Spleen (tissue), 11 donors: Measurements from ENCODE around the gene DOCK6. TPM values are rescaled to one million over a fixed set of nuclear protein-coding genes. Genes with fewer than 3 reads are reported as not detected.
A peak's percentile ranks its signal among the peaks of the same experiment; 100 is the strongest.

Source experiments
- DNase-seq: peaks from one replicate; pipeline ENCODE4 v3.0.0-alpha.2; 2020
- H3K27ac ChIP-seq, 8 donors: fragments of 200-600 bp; sonication (generic) in 7 of 8; 1 replicate in 4 of 8; 2 replicates in 4 of 8; pipeline versions ENCODE4 v1.5.0 to v1.8.0; 2016 to 2021; ENCODE audit warnings: inconsistent platforms in 4 of 8, mild to moderate bottlenecking in 4 of 8, moderate library complexity in 1 of 8
- H3K27me3 ChIP-seq, 7 donors: fragments of 200-600 bp; sonication (generic) in 6 of 7; replicated peaks in 1 of 7; 1 replicate in 4 of 7; 2 replicates in 3 of 7; pipeline versions ENCODE4 v1.5.0 to v1.8.0; 2016 to 2021; ENCODE audit warnings: inconsistent platforms in 3 of 7, mild to moderate bottlenecking in 1 of 7
- H3K36me3 ChIP-seq, 6 donors: fragments of 200-600 bp; sonication (generic) in 5 of 6; 1 replicate in 4 of 6; 2 replicates in 2 of 6; pipeline versions ENCODE4 v1.5.0 to v1.8.0; 2016 to 2021; ENCODE audit warnings: inconsistent platforms in 2 of 6
- H3K4me1 ChIP-seq, 6 donors: fragments of 200-600 bp; sonication (generic) in 5 of 6; 1 replicate in 3 of 6; 2 replicates in 3 of 6; pipeline versions ENCODE4 v1.5.0 to v1.8.0; 2016 to 2021; ENCODE audit warnings: inconsistent platforms in 3 of 6
- H3K4me3 ChIP-seq, 8 donors: fragments of 200-600 bp; sonication (generic) in 7 of 8; 1 replicate in 4 of 8; 2 replicates in 4 of 8; pipeline versions ENCODE4 v1.5.0 to v1.8.0; 2016 to 2021; ENCODE audit warnings: inconsistent platforms in 4 of 8, mild to moderate bottlenecking in 4 of 8, moderate library complexity in 2 of 8
- H3K9me3 ChIP-seq, 8 donors: fragments of 200-600 bp; sonication (generic) in 7 of 8; 1 replicate in 4 of 8; 2 replicates in 4 of 8; pipeline versions ENCODE4 v1.5.0 to v1.8.0; 2016 to 2021; ENCODE audit warnings: inconsistent platforms in 4 of 8
- CTCF ChIP-seq, 11 experiments: fragments of 200-600 bp in 7 of 11; fragments of 450-650 bp in 4 of 11; sonication (generic) in 4 of 11; IDR thresholded peaks in 8 of 11; conservative IDR thresholded peaks in 3 of 11; 1 replicate in 7 of 11; 2 replicates in 4 of 11; pipeline versions ENCODE4 v1.4.0 to v1.8.0; 2016 to 2021; ENCODE audit warnings: antibody characterized with exemption in 11 of 11, inconsistent platforms in 4 of 11, mild to moderate bottlenecking in 1 of 11
- POLR2A ChIP-seq, 3 donors: fragments of 450-650 bp; IDR thresholded peaks; one replicate each; pipeline ENCODE4 v1.5.1; 2017; ENCODE audit warnings: antibody characterized with exemption in 3 of 3, mild to moderate bottlenecking in 1 of 3
- POLR2AphosphoS5 ChIP-seq, 3 donors: sonication (generic); formaldehyde crosslinking; IDR thresholded peaks; one replicate each; pipeline ENCODE4 v1.5.1; 2017; ENCODE audit warnings: antibody characterized with exemption in 3 of 3
- WGBS, 5 donors: extraction: QIAGEN DNeasy Blood & Tissue Kit in 3 of 5; methylation state at CpG; one replicate each; pipeline versions ENCODE4 v1.1.5 to v1.1.7; 2013 to 2018; 5-methylcytosine and 5-hydroxymethylcytosine counted together
- intact Hi-C: fragments of 100-400 bp; cut with DNase I; formaldehyde crosslinking; loops from one replicate; pipeline ENCODE4 v1.15.0; 2023; ENCODE audit warnings: low total_unique reads
- polyA plus RNA-seq, 3 donors: library from polyadenylated mRNA; stranded (reverse); fragments of 200-250 nt; gene quantifications; one replicate each; pipeline ENCODE4 v1.2.1, GENCODE V29; 2013
- total RNA-seq, 7 donors: library from RNA; depleted of rRNA in 3 of 7; stranded (reverse); fragments of >200 nt in 3 of 7; fragmentation: NEBNext Ultra II Directional in 4 of 7; extraction: Animal tissue kit (Norgen Biotek cat#: 25700) in 4 of 7; gene quantifications; one replicate each; pipeline versions ENCODE4 v1.1.0 to v1.2.1, GENCODE V29; 2016 to 2021
- donor health status: healthy with polysubstance abuse.
- donor health status: DM: no; HTN: no; CAD: no; lungs with moderate emphysema.
- donor health status: DM: no; HTN: no; CAD: no.
- donor health status: Bipolar disorder and iron deficiency.
- donor health status: healthy.
- donor health status: DM: no; HTN: no; CAD: no.
- donor health status: DM: yes; HTN: yes; CAD: no.

Gene DOCK6
- total and polyA plus RNA-seq, 10 donors: 12.5 to 105 (median 47.7) TPM

GRCh38 chr19:11293433-11294389 lies 31.4 kb upstream of the DOCK6 start:
- intact Hi-C loops: no loop called here

GRCh38 chr19:11291991-11292390 lies 29.7 kb upstream of the DOCK6 start:
- no peak for TF ChIP-seq POLR2AphosphoS5 (IDR thresholded peaks at IDR 0.05)
- no peak for TF ChIP-seq POLR2A (IDR thresholded peaks at IDR 0.05)
- TF ChIP-seq CTCF (IDR thresholded peaks at IDR 0.05 in 8 of 11, conservative IDR thresholded peaks at IDR 0.05 in 3 of 11): no peak
- DNase-seq: no peak
- H3K4me1 ChIP-seq: peaks cover 0 to 55% (median 24%) of the 10 kb centered on the region in 6 donors
- intact Hi-C loops: no loop called here
- no peak overlapping the region for H3K4me3 ChIP-seq
- no peaks in the 10 kb centered on the region for H3K36me3 ChIP-seq
- peaks cover 0 to 39% (median 0%) of the 10 kb centered on the region in 7 donors for H3K27me3 ChIP-seq
- no peaks in the 10 kb centered on the region for H3K9me3 ChIP-seq
- 36 to 70% (median 65%) methylated on average over 1 of the region's 1 CpG for WGBS, 5 donors
- H3K27ac ChIP-seq: peak overlapping the region in 1 of 8 donors; percentile 43

More at GRCh38 chr19:11293433-11294389, 31.4 kb upstream of the DOCK6 start:
- TF ChIP-seq POLR2A (IDR thresholded peaks at IDR 0.05) (no peak), POLR2AphosphoS5 (IDR thresholded peaks at IDR 0.05) (peak; percentile 87 to 93 (median 89)), CTCF (IDR thresholded peaks at IDR 0.05 in 8 of 11, conservative IDR thresholded peaks at IDR 0.05 in 3 of 11) (peak; percentile 93 to 100 (median 98))
- Histone ChIP-seq H3K4me1 (peaks cover 0 to 63% (median 29%) of the 10 kb centered on the region in 6 donors), H3K36me3 (no peaks in the 10 kb centered on the region), H3K9me3 (no peaks in the 10 kb centered on the region), H3K27ac (peak overlapping the region in 7 of 8 donors; percentile 54 to 86 (median 74)), H3K4me3 (peak overlapping the region in 4 of 8 donors; percentile 1 to 55 (median 18)), H3K27me3 (peaks cover 0 to 32% (median 0%) of the 10 kb centered on the region in 7 donors)
- 3 to 8% (median 4%) methylated on average over 37 to 41 of the region's 41 CpGs for WGBS, 5 donors
- DNase-seq: peak; percentile 97

- TF ChIP-seq CTCF (IDR thresholded peaks at IDR 0.05 in 8 of 11, conservative IDR thresholded peaks at IDR 0.05 in 3 of 11) (no peak), POLR2AphosphoS5 (IDR thresholded peaks at IDR 0.05) (no peak)
- Histone ChIP-seq H3K36me3 (no peaks in the 10 kb centered on the region), H3K27ac (no peak overlapping the region), H3K9me3 (no peaks in the 10 kb centered on the region), H3K27me3 (peaks cover 0 to 44% (median 0%) of the 10 kb centered on the region in 7 donors), H3K4me3 (no peak overlapping the region), H3K4me1 (peaks cover 0 to 55% (median 23%) of the 10 kb centered on the region in 6 donors)
- no peak for DNase-seq
- intact Hi-C loops: no loop called here
- WGBS, 5 donors: 92 to 93% (median 93%) methylated on average over 7 of the region's 7 CpGs
Observed at GRCh38 chr19:11291415-11291814, 29.1 kb upstream of the DOCK6 start.

- H3K27me3 ChIP-seq: peaks cover 0 to 49% (median 0%) of the 10 kb centered on the region in 7 donors
- H3K4me1 ChIP-seq: peaks cover 0 to 47% (median 19%) of the 10 kb centered on the region in 6 donors
- no peaks in the 10 kb centered on the region for H3K9me3 ChIP-seq
- TF ChIP-seq POLR2A (IDR thresholded peaks at IDR 0.05) (no peak), POLR2AphosphoS5 (IDR thresholded peaks at IDR 0.05) (no peak), CTCF (IDR thresholded peaks at IDR 0.05 in 8 of 11, conservative IDR thresholded peaks at IDR 0.05 in 3 of 11) (no peak)
- no peaks in the 10 kb centered on the region for H3K36me3 ChIP-seq
- H3K27ac ChIP-seq: no peak overlapping the region
- DNase-seq: no peak
- 71 to 96% (median 93%) methylated on average over 4 of the region's 4 CpGs for WGBS, 5 donors
- no peak overlapping the region for H3K4me3 ChIP-seq
- intact Hi-C loops: no loop called here
Observed at GRCh38 chr19:11290256-11290655, 27.9 kb upstream of the DOCK6 start.
